Ishikawa (cell line): ENCODE data around the gene THAP4.

ENCODE experiments used
- CEBPB ChIP-seq: IDR thresholded peaks from 2 replicates; pipeline ENCODE4 v1.6.1; 2012
- EP300 ChIP-seq: IDR thresholded peaks from 2 replicates; pipeline ENCODE4 v1.6.1; 2012; ENCODE audit warnings: borderline replicate concordance
- FOXM1 ChIP-seq: IDR thresholded peaks from 2 replicates; pipeline ENCODE4 v1.6.1; 2012; ENCODE audit warnings: low read depth, borderline replicate concordance
- MAX ChIP-seq: IDR thresholded peaks from 2 replicates; pipeline ENCODE4 v1.6.1; 2012
- NFIC ChIP-seq: IDR thresholded peaks from 2 replicates; pipeline ENCODE4 v1.6.1; 2012
- REST ChIP-seq: IDR thresholded peaks from 2 replicates; pipeline ENCODE4 v1.6.1; 2012; ENCODE audit warnings: low read depth, mild to moderate bottlenecking
- USF1 ChIP-seq: IDR thresholded peaks from 2 replicates; pipeline ENCODE4 v1.6.1; 2012
- YY1 ChIP-seq: IDR thresholded peaks from 2 replicates; pipeline ENCODE4 v1.6.1; 2012; ENCODE audit warnings: low read depth

GRCh38 chr2:241597561-241597960, 39.4 kb downstream of the THAP4 start:
- no peak for TF ChIP-seq EP300
- TF ChIP-seq MAX = no peak
- no peak for TF ChIP-seq NFIC
- TF ChIP-seq FOXM1 = no peak
- TF ChIP-seq CEBPB = no peak
- TF ChIP-seq YY1 = no peak
- TF ChIP-seq REST = no peak
- no peak for TF ChIP-seq USF1
